Tibial nerve (tissue), 3 donors: ENCODE results near the gene BBS1.

Experiments used
- POLR2A ChIP-seq, 2 donors: fragments of 450-650 bp; IDR thresholded peaks; one replicate each; pipeline ENCODE4 v1.6.1; 2017; ENCODE audit warnings: antibody characterized with exemption in 2 of 2, mild to moderate bottlenecking in 2 of 2, moderate library complexity in 2 of 2
- TF ChIP-seq, protein P1 (sequence below), 5 experiments: fragments of 200-600 bp in 3 of 5; fragments of 450-650 bp in 2 of 5; sonication (generic) in 3 of 5; IDR thresholded peaks; one replicate each; pipeline ENCODE4 v1.5.1; 2016 to 2019; ENCODE audit warnings: antibody characterized with exemption in 5 of 5, mild to moderate bottlenecking in 3 of 5, moderate library complexity in 2 of 5

- TF ChIP-seq, protein P1, sequence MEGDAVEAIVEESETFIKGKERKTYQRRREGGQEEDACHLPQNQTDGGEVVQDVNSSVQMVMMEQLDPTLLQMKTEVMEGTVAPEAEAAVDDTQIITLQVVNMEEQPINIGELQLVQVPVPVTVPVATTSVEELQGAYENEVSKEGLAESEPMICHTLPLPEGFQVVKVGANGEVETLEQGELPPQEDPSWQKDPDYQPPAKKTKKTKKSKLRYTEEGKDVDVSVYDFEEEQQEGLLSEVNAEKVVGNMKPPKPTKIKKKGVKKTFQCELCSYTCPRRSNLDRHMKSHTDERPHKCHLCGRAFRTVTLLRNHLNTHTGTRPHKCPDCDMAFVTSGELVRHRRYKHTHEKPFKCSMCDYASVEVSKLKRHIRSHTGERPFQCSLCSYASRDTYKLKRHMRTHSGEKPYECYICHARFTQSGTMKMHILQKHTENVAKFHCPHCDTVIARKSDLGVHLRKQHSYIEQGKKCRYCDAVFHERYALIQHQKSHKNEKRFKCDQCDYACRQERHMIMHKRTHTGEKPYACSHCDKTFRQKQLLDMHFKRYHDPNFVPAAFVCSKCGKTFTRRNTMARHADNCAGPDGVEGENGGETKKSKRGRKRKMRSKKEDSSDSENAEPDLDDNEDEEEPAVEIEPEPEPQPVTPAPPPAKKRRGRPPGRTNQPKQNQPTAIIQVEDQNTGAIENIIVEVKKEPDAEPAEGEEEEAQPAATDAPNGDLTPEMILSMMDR (IDR thresholded peaks at IDR 0.05): no peak
- TF ChIP-seq POLR2A (IDR thresholded peaks at IDR 0.05): no peak
Observed at GRCh38 chr11:66473608-66474515, 36.6 kb upstream of the BBS1 start.
